Kasumi-1 (cell line): ENCODE data around the gene ICAM1.

Experiments used
- DNase-seq, 2 experiments: peaks; one replicate each; lab custom pipeline; 2025; lab: John Stamatoyannopoulos, UW

The ICAM1 gene

DNA sequence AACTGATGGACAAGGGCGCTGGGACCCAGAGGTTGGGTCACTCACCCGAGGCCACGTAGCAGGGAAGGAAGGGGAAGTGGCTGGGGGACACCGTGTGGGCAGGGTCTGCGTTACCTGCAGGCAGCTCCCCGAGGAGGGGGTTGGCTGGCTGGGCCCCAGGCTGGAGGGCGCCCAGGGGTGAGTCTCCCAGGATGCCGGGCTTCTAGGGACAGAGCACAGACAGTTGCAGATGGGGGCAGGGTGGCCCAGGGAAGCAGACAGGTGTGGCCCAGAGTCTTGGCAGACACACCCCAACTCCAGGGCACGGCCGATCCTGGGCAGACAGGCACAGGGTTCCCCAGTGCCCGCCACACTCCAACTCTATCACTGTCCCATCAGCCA, 50.5 kb downstream of the ICAM1 start:
- DNase-seq = no peak

DNA sequence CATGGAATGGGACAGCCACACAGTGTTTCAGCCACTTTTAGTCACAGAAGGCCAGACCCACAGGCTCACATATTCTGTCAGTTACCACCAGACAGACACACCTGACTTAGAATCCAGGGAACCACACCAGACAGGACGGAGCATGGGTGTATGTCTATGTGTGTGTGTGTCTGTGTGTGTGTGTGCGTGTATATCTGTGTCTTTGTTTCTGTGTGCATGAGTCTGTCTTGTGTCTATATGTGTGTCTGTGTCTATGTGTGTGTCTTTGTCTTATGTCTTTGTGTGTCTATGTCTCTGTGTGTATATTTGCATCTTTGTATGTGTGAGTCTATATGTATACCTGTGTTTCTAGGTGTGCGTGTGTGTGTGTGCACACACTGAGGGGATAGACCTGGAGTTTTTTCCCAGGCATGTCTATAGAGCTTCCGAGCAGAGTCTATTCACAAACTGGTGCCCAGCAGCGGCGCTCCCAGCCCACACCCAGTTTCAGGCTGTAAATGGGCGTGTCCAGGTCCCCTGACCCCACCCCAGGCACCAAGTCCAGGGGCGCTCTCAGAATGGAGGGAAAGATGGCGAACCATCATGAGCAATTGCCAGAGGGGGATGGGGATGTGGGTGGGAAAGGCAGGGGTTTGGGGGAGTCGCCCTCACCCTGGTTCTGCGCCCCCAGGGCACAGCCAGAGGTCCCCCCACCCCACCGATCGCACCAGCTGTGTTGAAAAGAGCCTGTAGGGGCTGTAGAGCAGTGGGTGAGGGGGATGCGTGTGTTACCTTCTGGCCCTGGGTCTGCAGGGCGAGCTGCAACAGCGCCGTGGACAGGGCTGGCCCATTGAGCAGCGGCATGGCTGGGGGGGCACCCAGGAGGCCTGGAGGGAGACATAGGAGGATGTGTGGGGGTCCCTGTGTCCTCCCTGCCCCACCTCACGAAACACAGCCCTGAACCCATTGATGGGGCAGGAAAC, 51.2 kb downstream of the ICAM1 start:
- no peak for DNase-seq

GRCh38 chr19:10325732-10326131, 54.8 kb downstream of the ICAM1 start:
- DNase-seq = no peak

DNA sequence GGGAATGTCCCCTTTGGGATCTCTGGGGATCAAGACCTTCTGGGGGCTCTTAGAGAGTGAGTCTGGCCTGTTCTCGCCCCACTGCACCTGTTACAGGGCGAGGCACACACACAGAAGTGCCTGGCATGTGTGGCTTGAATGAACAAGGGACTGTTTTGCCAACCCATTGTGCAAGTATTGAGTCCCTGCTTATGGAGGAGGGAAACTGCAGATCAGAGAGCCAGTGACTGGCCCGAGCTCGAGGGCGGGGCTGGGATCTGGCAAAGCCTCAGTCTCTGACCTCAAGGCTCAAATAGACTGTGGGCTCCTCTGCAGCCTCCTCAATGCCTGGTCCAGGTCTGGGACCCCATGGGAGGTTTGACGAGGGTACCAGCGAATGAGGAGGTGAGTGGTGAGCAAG, 56.9 kb downstream of the ICAM1 start:
- no peak for DNase-seq

- DNase-seq = no peak
Measured at GRCh38 chr19:10328558-10329429, 57.9 kb downstream of the ICAM1 start.

DNA sequence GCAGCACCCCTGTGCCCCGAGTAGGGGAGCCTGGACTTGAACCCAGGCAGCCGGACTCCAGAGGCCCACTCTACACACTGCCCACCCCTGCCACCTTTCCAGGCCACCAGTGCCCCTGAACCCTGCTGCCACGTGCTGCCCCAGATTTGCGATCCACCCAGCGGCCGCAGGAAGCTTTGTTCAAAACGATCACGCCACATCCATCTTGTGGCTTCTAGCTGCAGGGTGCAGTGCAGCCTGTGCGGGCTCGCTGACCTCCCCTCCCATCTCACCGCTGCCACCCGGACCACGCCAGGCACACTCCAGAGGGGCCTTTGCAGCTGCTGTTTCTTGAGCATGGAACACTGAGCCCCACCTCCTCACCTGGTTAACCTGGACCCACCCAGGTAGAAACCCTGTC, 58.6 kb downstream of the ICAM1 start:
- DNase-seq = no peak

- DNase-seq = peak in 1 of 2 experiments; percentile 73
Measured at GRCh38 chr19:10332158-10332964, 61.4 kb downstream of the ICAM1 start.

- DNase-seq = peak; percentile 88 to 94
Measured at GRCh38 chr19:10332965-10333757, 62.2 kb downstream of the ICAM1 start, which contains the start of gene RAVER1. RAVER1 (minus strand) TSS chr19:10333529; CDS start chr19:10333507, 22 bp downstream.

DNA sequence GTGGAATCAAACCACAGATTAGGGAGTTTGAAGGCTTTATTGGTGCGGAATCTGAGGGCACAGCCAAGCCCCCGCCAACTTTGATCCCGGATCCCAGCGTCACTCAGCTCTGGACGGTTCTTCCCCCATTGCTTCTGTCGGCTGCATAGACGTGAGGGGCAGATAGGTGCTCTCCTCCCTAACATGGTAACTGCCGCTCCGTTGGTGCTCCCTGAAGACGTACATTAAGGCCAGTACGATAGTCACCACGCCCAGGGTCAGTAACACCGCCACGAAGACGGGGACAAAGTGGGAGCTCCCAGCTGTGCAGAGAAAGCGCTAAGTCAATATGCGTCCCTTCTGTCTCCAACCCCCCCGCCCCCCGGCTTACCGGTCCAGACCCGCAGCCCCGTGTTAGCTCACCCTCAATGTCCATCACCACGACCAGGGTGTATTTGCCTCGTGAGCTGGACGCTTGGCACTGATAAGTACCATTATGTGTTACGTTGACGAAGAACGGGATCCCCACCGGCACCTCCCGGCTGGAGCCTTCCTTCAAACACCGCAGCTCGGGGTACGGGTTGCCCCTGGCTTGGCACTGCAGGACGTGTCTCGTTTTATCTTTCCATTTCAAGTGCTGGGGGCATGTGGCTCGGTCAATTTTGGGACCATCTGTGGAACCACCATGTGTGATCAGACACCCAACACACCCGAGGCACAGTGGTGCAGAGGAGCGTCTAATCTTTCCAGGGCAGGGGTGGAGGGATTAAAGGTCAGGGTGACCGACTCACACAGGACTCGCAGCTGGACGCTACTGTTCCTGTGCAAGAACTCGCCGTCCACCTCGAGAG, 63.1 kb downstream of the ICAM1 start:
- DNase-seq = no peak

DNA sequence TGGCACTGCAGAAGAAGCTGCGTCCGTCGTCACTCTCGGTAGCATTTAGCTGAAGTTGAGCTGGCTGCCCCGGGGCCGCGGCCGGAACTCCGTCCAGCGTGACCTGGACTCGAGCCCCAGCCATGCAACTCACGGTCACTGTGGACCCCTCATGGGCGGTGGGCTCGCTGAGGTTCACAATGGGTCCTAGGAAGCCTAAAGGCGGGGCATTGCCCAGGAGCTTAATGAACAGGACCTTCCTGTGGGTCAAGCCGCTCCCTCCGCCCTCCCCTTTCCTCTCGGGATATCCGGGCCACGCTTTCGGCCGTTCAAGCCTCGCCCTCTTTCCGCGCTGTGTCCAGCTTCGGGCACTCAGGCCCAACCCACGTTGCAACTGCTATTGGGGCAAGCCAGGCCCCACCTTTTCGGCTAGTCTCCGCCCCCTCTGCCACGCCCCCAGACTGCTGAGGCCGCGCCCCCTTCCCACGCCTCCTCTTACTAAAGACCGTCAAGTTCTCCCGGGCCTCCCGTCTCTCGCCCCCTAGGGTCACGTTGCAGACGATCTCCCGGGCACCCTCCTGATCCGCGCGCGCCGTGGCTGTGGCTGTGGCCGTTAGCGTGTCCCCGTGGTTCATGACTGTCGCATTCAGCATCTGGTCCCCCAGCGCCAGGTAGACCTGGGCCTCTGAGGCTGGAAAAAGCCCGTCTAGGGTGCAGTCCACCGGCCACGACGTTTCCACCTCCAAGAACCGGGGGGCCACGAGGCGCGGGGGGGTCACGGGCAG, 63.9 kb downstream of the ICAM1 start:
- DNase-seq = peak in 1 of 2 experiments; percentile 11

DNA sequence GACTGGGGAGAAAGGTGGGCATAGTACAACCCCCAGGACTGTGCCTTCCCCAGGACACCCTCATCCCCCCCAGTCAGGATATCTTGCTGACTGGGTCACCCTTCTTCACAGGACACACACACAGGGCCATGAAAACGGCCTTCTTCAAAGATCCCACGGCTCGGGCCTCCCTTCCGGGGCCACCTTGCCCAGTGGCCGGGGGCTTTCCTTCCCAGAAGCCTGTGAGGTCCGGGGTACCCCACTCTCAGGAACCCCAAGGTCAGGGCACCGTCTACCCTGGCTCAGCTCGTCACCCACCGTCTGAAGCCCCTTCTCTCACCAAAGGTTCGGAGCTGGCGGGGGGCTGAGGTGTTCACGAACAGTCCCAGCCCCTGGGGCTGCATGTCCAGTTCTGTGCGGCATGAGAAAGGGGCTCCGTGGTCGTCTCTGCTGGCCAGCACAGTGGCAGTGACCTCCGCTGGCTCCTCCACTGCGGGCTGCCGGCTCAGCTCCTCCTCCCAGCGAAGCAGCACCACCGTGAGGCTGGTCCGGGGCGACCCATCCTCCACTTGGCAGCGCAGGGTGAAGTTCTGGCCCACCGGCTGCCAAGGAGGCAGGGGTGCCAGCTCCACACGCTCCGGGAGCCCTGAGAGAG, 64.5 kb downstream of the ICAM1 start:
- no peak for DNase-seq
